B cell (primary cell): ENCODE results near the gene PTPRM. TPM values are rescaled to one million over a fixed set of nuclear protein-coding genes. Genes with fewer than 3 reads are reported as not detected.

Experiments used
- ATAC-seq: fragments of 200-7000 bp; cut with Tn5 transposase; one replicate; pipeline ENCODE4 v1.10.0; 2021; ENCODE audit warnings: low read depth, mild to moderate bottlenecking, moderate number of reproducible peaks, moderate library complexity
- CTCF ChIA-PET: fragments of 350-600 bp; sonication (Branson Sonifier 250); formaldehyde crosslinking; loops from one replicate; lab custom pipeline; 2021; ENCODE audit warnings: antibody characterized with exemption, inconsistent platforms; lab: Charles Lee
- POLR2A ChIA-PET: fragments of 350-600 bp; sonication (Branson Sonifier 250); formaldehyde crosslinking; loops from one replicate; lab custom pipeline; 2021; ENCODE audit warnings: antibody characterized with exemption; lab: Charles Lee
- DNase-seq: peaks from one replicate; pipeline ENCODE4 v3.0.0; 2013
- H2AFZ ChIP-seq: 2 replicates; pipeline ENCODE4 v1.6.1; 2012; ENCODE audit warnings: mild to moderate bottlenecking, low read depth, low read length; ENCODE audit not compliant: insufficient read depth, poor library complexity, severe bottlenecking
- H3K27ac ChIP-seq, 2 donors: 1 replicate in 1 of 2; 2 replicates in 1 of 2; pipeline ENCODE4 v1.5.1; 2012 to 2013; ENCODE audit warnings: low read length in 2 of 2, mild to moderate bottlenecking in 2 of 2, moderate library complexity in 1 of 2
- H3K27me3 ChIP-seq, 4 experiments: fragments of 200-600 bp in 1 of 4; sonication (generic) in 1 of 4; replicated peaks in 1 of 4; 1 replicate in 2 of 4; 2 replicates in 2 of 4; pipeline versions ENCODE4 v1.6.1 to v1.7.0; 2013 to 2016; ENCODE audit warnings: low read length in 3 of 4, mild to moderate bottlenecking in 2 of 4, mixed read lengths in 1 of 4, moderate library complexity in 1 of 4; ENCODE audit not compliant: insufficient read depth in 4 of 4, control insufficient read depth in 3 of 4; ENCODE audit errors: control extremely low read depth in 1 of 4
- H3K36me3 ChIP-seq, 2 experiments: replicated peaks in 1 of 2; 1 replicate in 1 of 2; 2 replicates in 1 of 2; pipeline versions ENCODE4 v1.6.1 to v1.7.1; 2013; ENCODE audit warnings: low read length in 1 of 2; ENCODE audit not compliant: insufficient read depth in 2 of 2, control insufficient read depth in 1 of 2; ENCODE audit errors: control extremely low read depth in 1 of 2, extremely low read depth in 1 of 2
- H3K4me1 ChIP-seq, 2 donors: fragments of 200-600 bp in 1 of 2; sonication (generic) in 1 of 2; 1 replicate in 1 of 2; 2 replicates in 1 of 2; pipeline versions ENCODE4 v1.5.1 to v1.6.1; 2013 to 2017; ENCODE audit warnings: low read length in 2 of 2; ENCODE audit not compliant: control insufficient read depth in 2 of 2, insufficient read depth in 2 of 2
- H3K4me2 ChIP-seq: replicated peaks from 2 replicates; pipeline ENCODE3; 2012; ENCODE audit warnings: mild to moderate bottlenecking, low read depth, low read length; ENCODE audit not compliant: poor library complexity, severe bottlenecking
- H3K4me3 ChIP-seq, 5 experiments: fragments of 200-600 bp in 1 of 5; sonication (generic) in 1 of 5; 1 replicate in 3 of 5; 2 replicates in 2 of 5; pipeline versions ENCODE4 v1.5.1 to v1.7.0; 2011 to 2016; ENCODE audit warnings: low read length in 4 of 5, mild to moderate bottlenecking in 4 of 5, low read depth in 2 of 5, control low read depth in 1 of 5, moderate library complexity in 1 of 5; ENCODE audit not compliant: insufficient read depth in 1 of 5; ENCODE audit errors: control extremely low read depth in 1 of 5, extremely low read depth in 1 of 5
- H3K79me2 ChIP-seq: fragments of 200-600 bp; sonication (generic); one replicate; pipeline ENCODE4 v1.6.0; 2016; ENCODE audit warnings: low read length; ENCODE audit not compliant: control insufficient read depth, insufficient read depth
- H3K9ac ChIP-seq: fragments of 200-600 bp; sonication (generic); 2 replicates; pipeline ENCODE4 v1.6.1; 2017; ENCODE audit warnings: mild to moderate bottlenecking, low read length, moderate library complexity
- H3K9me3 ChIP-seq, 3 donors: one replicate each; pipeline versions ENCODE4 v1.6.1 to v1.7.1; 2013; ENCODE audit warnings: low read length in 2 of 3; ENCODE audit not compliant: control insufficient read depth in 2 of 3, insufficient read depth in 1 of 3; ENCODE audit errors: control extremely low read depth in 1 of 3
- H4K20me1 ChIP-seq: 2 replicates; pipeline ENCODE4 v1.6.0; 2012; ENCODE audit warnings: mild to moderate bottlenecking, low read length; ENCODE audit not compliant: insufficient read depth, control insufficient read depth, poor library complexity, severe bottlenecking
- H3K27ac Mint-ChIP-seq: one replicate; pipeline ENCODE4 v1.8.0; 2021; ENCODE audit warnings: mixed read lengths
- H3K27me3 Mint-ChIP-seq: one replicate; pipeline ENCODE4 v1.8.0; 2021; ENCODE audit warnings: mixed read lengths
- H3K4me1 Mint-ChIP-seq: one replicate; pipeline ENCODE4 v1.8.0; 2021; ENCODE audit warnings: mixed read lengths
- H3K4me3 Mint-ChIP-seq: one replicate; pipeline ENCODE4 v1.8.0; 2021; ENCODE audit warnings: mixed read lengths
- H3K9me3 Mint-ChIP-seq: one replicate; pipeline ENCODE4 v1.8.0; 2022; ENCODE audit warnings: mixed read lengths; ENCODE audit not compliant: insufficient read depth
- EZH2 ChIP-seq: IDR thresholded peaks from 2 replicates; pipeline ENCODE4 v1.6.1; 2012; ENCODE audit warnings: borderline replicate concordance, low read depth, mild to moderate bottlenecking, moderate library complexity, low read length; ENCODE audit not compliant: insufficient read depth, poor library complexity, severe bottlenecking
- WGBS: methylation state at CpG from one replicate; pipeline ENCODE4 v1.1.5; 2013; ENCODE audit warnings: missing lambda C conversion rate; ENCODE audit not compliant: insufficient coverage; 5-methylcytosine and 5-hydroxymethylcytosine counted together
- intact Hi-C: fragments of 100-400 bp; cut with micrococcal nuclease; formaldehyde crosslinking; loops from one replicate; pipeline ENCODE4 v1.10.0; 2022
- polyA plus RNA-seq: library from polyadenylated mRNA; depleted of rRNA; stranded (reverse); fragments of >200 nt; gene quantifications from 2 replicates; pipeline ENCODE4 v1.2.3, GENCODE V29; 2012
- total RNA-seq, 2 donors: library from RNA; stranded (reverse); fragments of 120-200 nt in 1 of 2; gene quantifications; 1 replicate in 1 of 2; 2 replicates in 1 of 2; pipeline versions ENCODE4 v1.2.3 to v1.2.4, GENCODE V29; 2013 to 2022
- TF ChIP-seq, protein P1 (sequence below): fragments of 200-600 bp; IDR thresholded peaks from one replicate; pipeline ENCODE4 v1.8.0; 2022; ENCODE audit warnings: antibody characterized with exemption, mild to moderate bottlenecking

Gene PTPRM
- total and polyA plus RNA-seq, 2 donors (not counting 1 experiment from before 2014, with no cell fraction given), result 0.20 to 0.89 TPM

DNA sequence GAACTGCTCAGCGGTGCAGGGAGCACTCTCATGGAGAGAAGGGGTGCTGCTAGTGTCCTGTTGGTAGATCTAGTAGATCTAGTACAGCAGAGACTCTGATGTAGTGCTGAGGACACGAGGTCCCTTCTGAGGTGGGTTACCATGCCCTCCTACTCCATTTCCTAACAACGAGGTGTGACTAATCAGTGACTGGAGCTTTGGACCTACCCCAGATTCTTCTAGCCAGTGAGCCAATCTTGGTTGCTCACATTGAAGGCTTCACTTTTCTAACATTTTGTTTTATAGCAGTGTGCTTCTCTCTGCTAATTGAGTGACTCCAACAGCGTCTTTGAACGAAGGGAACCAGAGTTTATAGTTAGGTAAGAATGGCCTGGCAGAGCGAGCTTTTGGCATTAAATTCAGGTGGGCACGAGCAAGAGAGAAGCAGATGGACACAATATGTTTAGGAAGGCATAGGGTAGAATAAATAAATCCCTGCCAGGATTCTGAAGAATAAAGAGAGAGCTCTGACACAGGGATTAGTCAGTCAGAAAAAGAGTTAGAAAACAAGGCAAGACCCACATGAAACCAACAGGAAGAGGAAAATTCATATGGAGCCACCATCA is 736.1 kb downstream of the PTPRM start:
- H4K20me1 ChIP-seq, result no peaks in the 10 kb centered on the region
- H3K27me3 Mint-ChIP-seq, result no peaks in the 10 kb centered on the region

DNA sequence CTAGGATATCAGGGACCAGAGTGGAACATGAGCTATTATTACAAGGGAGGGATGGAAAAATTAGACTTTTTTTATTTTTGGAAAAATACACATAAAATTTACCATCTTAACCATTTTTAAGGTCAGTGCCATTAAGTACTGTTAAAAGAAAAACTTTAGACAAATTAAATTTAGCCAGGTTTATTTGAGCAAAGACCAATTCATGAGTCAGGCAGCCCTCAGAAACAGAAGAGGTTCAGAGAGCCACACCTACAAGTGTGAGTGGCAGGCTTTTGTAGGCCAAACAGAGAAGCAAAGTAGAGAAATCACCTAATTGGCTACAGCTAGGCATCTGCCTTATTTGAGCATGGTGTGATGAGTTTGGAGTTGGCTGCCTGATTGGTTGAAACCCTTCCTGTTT is 740.8 kb downstream of the PTPRM start:
- H3K9me3 Mint-ChIP-seq, result no peaks in the 10 kb centered on the region
- ATAC-seq, result no peak
- no peak overlapping the region for H3K4me2 ChIP-seq
- H3K27ac ChIP-seq, result no peak overlapping the region
- H3K4me1 Mint-ChIP-seq, result no peaks in the 10 kb centered on the region
- TF ChIP-seq, protein P1, sequence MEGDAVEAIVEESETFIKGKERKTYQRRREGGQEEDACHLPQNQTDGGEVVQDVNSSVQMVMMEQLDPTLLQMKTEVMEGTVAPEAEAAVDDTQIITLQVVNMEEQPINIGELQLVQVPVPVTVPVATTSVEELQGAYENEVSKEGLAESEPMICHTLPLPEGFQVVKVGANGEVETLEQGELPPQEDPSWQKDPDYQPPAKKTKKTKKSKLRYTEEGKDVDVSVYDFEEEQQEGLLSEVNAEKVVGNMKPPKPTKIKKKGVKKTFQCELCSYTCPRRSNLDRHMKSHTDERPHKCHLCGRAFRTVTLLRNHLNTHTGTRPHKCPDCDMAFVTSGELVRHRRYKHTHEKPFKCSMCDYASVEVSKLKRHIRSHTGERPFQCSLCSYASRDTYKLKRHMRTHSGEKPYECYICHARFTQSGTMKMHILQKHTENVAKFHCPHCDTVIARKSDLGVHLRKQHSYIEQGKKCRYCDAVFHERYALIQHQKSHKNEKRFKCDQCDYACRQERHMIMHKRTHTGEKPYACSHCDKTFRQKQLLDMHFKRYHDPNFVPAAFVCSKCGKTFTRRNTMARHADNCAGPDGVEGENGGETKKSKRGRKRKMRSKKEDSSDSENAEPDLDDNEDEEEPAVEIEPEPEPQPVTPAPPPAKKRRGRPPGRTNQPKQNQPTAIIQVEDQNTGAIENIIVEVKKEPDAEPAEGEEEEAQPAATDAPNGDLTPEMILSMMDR, result no peak
- no peak for TF ChIP-seq EZH2
- H3K4me1 ChIP-seq, result no peaks in the 10 kb centered on the region
- CTCF ChIA-PET, result no interaction called here
- H3K4me3 Mint-ChIP-seq, result no peak overlapping the region
- H3K27me3 ChIP-seq, result no peaks in the 10 kb centered on the region
- no peaks in the 10 kb centered on the region for H3K79me2 ChIP-seq
- no peak overlapping the region for H3K27ac Mint-ChIP-seq
- peaks cover 6% of the 10 kb centered on the region for H3K27me3 Mint-ChIP-seq
- H3K9ac ChIP-seq, result no peak overlapping the region
- H3K9me3 ChIP-seq, result no peaks in the 10 kb centered on the region
- no peaks in the 10 kb centered on the region for H4K20me1 ChIP-seq
- no peaks in the 10 kb centered on the region for H3K36me3 ChIP-seq
- no peak overlapping the region for H2AFZ ChIP-seq
- no peak overlapping the region for H3K4me3 ChIP-seq
- POLR2A ChIA-PET, result no interaction called here
- intact Hi-C loops, result no loop called here
- no peak for DNase-seq

More for the DNA sequence above, 736.1 kb downstream of the PTPRM start:
- Histone ChIP-seq H3K79me2 (no peaks in the 10 kb centered on the region), H2AFZ (no peak overlapping the region), H3K36me3 (no peaks in the 10 kb centered on the region), H3K9me3 (no peaks in the 10 kb centered on the region), H3K4me1 (no peaks in the 10 kb centered on the region), H3K9ac (no peak overlapping the region), H3K4me2 (no peak overlapping the region), H3K27ac (no peak overlapping the region), H3K4me3 (no peak overlapping the region), H3K27me3 (no peaks in the 10 kb centered on the region)
- H3K4me3 Mint-ChIP-seq, result no peak overlapping the region
- POLR2A ChIA-PET, result no interaction called here
- 83% methylated on average over 6 of the region's 7 CpGs for WGBS
- no peak for DNase-seq
- ATAC-seq, result no peak
- TF ChIP-seq, protein P1, result no peak
- no peak for TF ChIP-seq EZH2
- H3K4me1 Mint-ChIP-seq, result no peaks in the 10 kb centered on the region
- H3K9me3 Mint-ChIP-seq, result no peaks in the 10 kb centered on the region
- no peak overlapping the region for H3K27ac Mint-ChIP-seq
- intact Hi-C loops, result no loop called here
- CTCF ChIA-PET, result no interaction called here
